ENCODE results near the gene SAA4. TPM values are rescaled to one million over a fixed set of nuclear protein-coding genes. Genes with fewer than 3 reads are reported as not detected.

SAA4 gene
- total RNA-seq, 1 experiment from 2014 or later = not detected

Other genes with a start within 250 kb of the SAA4 start
- gene SERGEF, start 223.8 kb downstream of the SAA4 start, total RNA-seq (2014; rRNA removed; shearing (Covaris generic)) = 13.2 and 27.5 TPM in 2 replicates
- gene TPH1, start 190.5 kb downstream of the SAA4 start, total RNA-seq (2014; rRNA removed; shearing (Covaris generic)) = 0.08 and 0.13 TPM in 2 replicates
- gene SAAL1, start 130.7 kb downstream of the SAA4 start, total RNA-seq (2014; rRNA removed; shearing (Covaris generic)) = 64.9 and 65.1 TPM in 2 replicates
- not detected in 2 replicates for gene MRGPRX3, start 104.2 kb downstream of the SAA4 start, total RNA-seq (2014; rRNA removed; shearing (Covaris generic))
- gene MRGPRX4, start 64.0 kb downstream of the SAA4 start, total RNA-seq (2014; rRNA removed; shearing (Covaris generic)) = not detected in 2 replicates
- not detected in 2 replicates for gene SAA2, start 11.9 kb upstream of the SAA4 start, total RNA-seq (2014; rRNA removed; shearing (Covaris generic))
- gene SAA1, start 29.5 kb upstream of the SAA4 start, total RNA-seq (2014; rRNA removed; shearing (Covaris generic)) = not detected in 2 replicates
- gene HPS5, start 85.3 kb upstream of the SAA4 start, total RNA-seq (2014; rRNA removed; shearing (Covaris generic)) = 36.9 and 40.5 TPM in 2 replicates
- gene GTF2H1, start 85.8 kb upstream of the SAA4 start, total RNA-seq (2014; rRNA removed; shearing (Covaris generic)) = 72.9 and 85.2 TPM in 2 replicates
- gene LDHA, start 157.8 kb upstream of the SAA4 start, total RNA-seq (2014; rRNA removed; shearing (Covaris generic)) = 1,245 and 1,269 TPM in 2 replicates
- not detected in 2 replicates for gene LDHC, start 175.5 kb upstream of the SAA4 start, total RNA-seq (2014; rRNA removed; shearing (Covaris generic))
- not detected in 2 replicates for gene LDHAL6A, start 219.1 kb upstream of the SAA4 start, total RNA-seq (2014; rRNA removed; shearing (Covaris generic))

Measured in SJCRH30 (cell line).